Spleen (tissue), 11 donors: Measurements from ENCODE around the gene SOX6. TPM values are rescaled to one million over a fixed set of nuclear protein-coding genes. Genes with fewer than 3 reads are reported as not detected.

Experiments
- DNase-seq: peaks from one replicate; pipeline ENCODE4 v3.0.0-alpha.2; 2020
- H3K27ac ChIP-seq, 8 donors: fragments of 200-600 bp; sonication (generic) in 7 of 8; 1 replicate in 4 of 8; 2 replicates in 4 of 8; pipeline versions ENCODE4 v1.5.0 to v1.8.0; 2016 to 2021; ENCODE audit warnings: inconsistent platforms in 4 of 8, mild to moderate bottlenecking in 4 of 8, moderate library complexity in 1 of 8
- H3K27me3 ChIP-seq, 7 donors: fragments of 200-600 bp; sonication (generic) in 6 of 7; replicated peaks in 1 of 7; 1 replicate in 4 of 7; 2 replicates in 3 of 7; pipeline versions ENCODE4 v1.5.0 to v1.8.0; 2016 to 2021; ENCODE audit warnings: inconsistent platforms in 3 of 7, mild to moderate bottlenecking in 1 of 7
- H3K36me3 ChIP-seq, 6 donors: fragments of 200-600 bp; sonication (generic) in 5 of 6; 1 replicate in 4 of 6; 2 replicates in 2 of 6; pipeline versions ENCODE4 v1.5.0 to v1.8.0; 2016 to 2021; ENCODE audit warnings: inconsistent platforms in 2 of 6
- H3K4me1 ChIP-seq, 6 donors: fragments of 200-600 bp; sonication (generic) in 5 of 6; 1 replicate in 3 of 6; 2 replicates in 3 of 6; pipeline versions ENCODE4 v1.5.0 to v1.8.0; 2016 to 2021; ENCODE audit warnings: inconsistent platforms in 3 of 6
- H3K4me3 ChIP-seq, 8 donors: fragments of 200-600 bp; sonication (generic) in 7 of 8; 1 replicate in 4 of 8; 2 replicates in 4 of 8; pipeline versions ENCODE4 v1.5.0 to v1.8.0; 2016 to 2021; ENCODE audit warnings: inconsistent platforms in 4 of 8, mild to moderate bottlenecking in 4 of 8, moderate library complexity in 2 of 8
- H3K9me3 ChIP-seq, 8 donors: fragments of 200-600 bp; sonication (generic) in 7 of 8; 1 replicate in 4 of 8; 2 replicates in 4 of 8; pipeline versions ENCODE4 v1.5.0 to v1.8.0; 2016 to 2021; ENCODE audit warnings: inconsistent platforms in 4 of 8
- CTCF ChIP-seq, 11 experiments: fragments of 200-600 bp in 7 of 11; fragments of 450-650 bp in 4 of 11; sonication (generic) in 4 of 11; IDR thresholded peaks in 8 of 11; conservative IDR thresholded peaks in 3 of 11; 1 replicate in 7 of 11; 2 replicates in 4 of 11; pipeline versions ENCODE4 v1.4.0 to v1.8.0; 2016 to 2021; ENCODE audit warnings: antibody characterized with exemption in 11 of 11, inconsistent platforms in 4 of 11, mild to moderate bottlenecking in 1 of 11
- POLR2A ChIP-seq, 3 donors: fragments of 450-650 bp; IDR thresholded peaks; one replicate each; pipeline ENCODE4 v1.5.1; 2017; ENCODE audit warnings: antibody characterized with exemption in 3 of 3, mild to moderate bottlenecking in 1 of 3
- POLR2AphosphoS5 ChIP-seq, 3 donors: sonication (generic); formaldehyde crosslinking; IDR thresholded peaks; one replicate each; pipeline ENCODE4 v1.5.1; 2017; ENCODE audit warnings: antibody characterized with exemption in 3 of 3
- WGBS, 5 donors: extraction: QIAGEN DNeasy Blood & Tissue Kit in 3 of 5; methylation state at CpG; one replicate each; pipeline versions ENCODE4 v1.1.5 to v1.1.7; 2013 to 2018; 5-methylcytosine and 5-hydroxymethylcytosine counted together
- intact Hi-C: fragments of 100-400 bp; cut with DNase I; formaldehyde crosslinking; loops from one replicate; pipeline ENCODE4 v1.15.0; 2023; ENCODE audit warnings: low total_unique reads
- polyA plus RNA-seq, 3 donors: library from polyadenylated mRNA; stranded (reverse); fragments of 200-250 nt; gene quantifications; one replicate each; pipeline ENCODE4 v1.2.1, GENCODE V29; 2013
- total RNA-seq, 7 donors: library from RNA; depleted of rRNA in 3 of 7; stranded (reverse); fragments of >200 nt in 3 of 7; fragmentation: NEBNext Ultra II Directional in 4 of 7; extraction: Animal tissue kit (Norgen Biotek cat#: 25700) in 4 of 7; gene quantifications; one replicate each; pipeline versions ENCODE4 v1.1.0 to v1.2.1, GENCODE V29; 2016 to 2021
- donor health status: healthy with polysubstance abuse.
- donor health status: DM: no; HTN: no; CAD: no; lungs with moderate emphysema.
- donor health status: DM: no; HTN: no; CAD: no.
- donor health status: Bipolar disorder and iron deficiency.
- donor health status: healthy.
- donor health status: DM: no; HTN: no; CAD: no.
- donor health status: DM: yes; HTN: yes; CAD: no.

SOX6 gene
- total and polyA plus RNA-seq, 10 donors = 0.11 to 12.4 (median 3.7) TPM

GRCh38 chr11:15972838-15973237 is 383.5 kb downstream of the SOX6 start:
- TF ChIP-seq POLR2A (IDR thresholded peaks at IDR 0.05) = no peak
- no peak for TF ChIP-seq CTCF (IDR thresholded peaks at IDR 0.05 in 8 of 11, conservative IDR thresholded peaks at IDR 0.05 in 3 of 11)
- no peak for TF ChIP-seq POLR2AphosphoS5 (IDR thresholded peaks at IDR 0.05)
- Histone ChIP-seq H3K4me1 (peaks cover 0 to 17% (median 7%) of the 10 kb centered on the region in 6 donors), H3K36me3 (no peaks in the 10 kb centered on the region), H3K4me3 (no peak overlapping the region), H3K27me3 (no peaks in the 10 kb centered on the region), H3K27ac (no peak overlapping the region), H3K9me3 (no peaks in the 10 kb centered on the region)
- 87 to 94% (median 88%) methylated on average over 5 of the region's 5 CpGs for WGBS, 5 donors
- no peak for DNase-seq
- intact Hi-C loops = no loop called here

GRCh38 chr11:15971215-15971546 is 385.2 kb downstream of the SOX6 start:
- no peak overlapping the region for H3K27ac ChIP-seq
- no peaks in the 10 kb centered on the region for H3K36me3 ChIP-seq
- 71 to 90% (median 82%) methylated on average over 2 of the region's 2 CpGs for WGBS, 5 donors
- H3K9me3 ChIP-seq = no peaks in the 10 kb centered on the region
- DNase-seq = peak; percentile 57
- H3K27me3 ChIP-seq = no peaks in the 10 kb centered on the region
- intact Hi-C loops = no loop called here
- TF ChIP-seq POLR2A (IDR thresholded peaks at IDR 0.05) (no peak), CTCF (IDR thresholded peaks at IDR 0.05 in 8 of 11, conservative IDR thresholded peaks at IDR 0.05 in 3 of 11) (no peak), POLR2AphosphoS5 (IDR thresholded peaks at IDR 0.05) (no peak)
- peaks cover 0 to 21% (median 7%) of the 10 kb centered on the region in 6 donors for H3K4me1 ChIP-seq
- H3K4me3 ChIP-seq = no peak overlapping the region

GRCh38 chr11:15970506-15971214 is 385.7 kb downstream of the SOX6 start:
- no peak overlapping the region for H3K4me3 ChIP-seq
- H3K27ac ChIP-seq = peak overlapping the region in 1 of 8 donors; percentile 59
- H3K27me3 ChIP-seq = no peaks in the 10 kb centered on the region
- 78 to 96% (median 91%) methylated on average over 3 of the region's 3 CpGs for WGBS, 5 donors
- no peaks in the 10 kb centered on the region for H3K9me3 ChIP-seq
- TF ChIP-seq CTCF (IDR thresholded peaks at IDR 0.05 in 8 of 11, conservative IDR thresholded peaks at IDR 0.05 in 3 of 11) (no peak), POLR2AphosphoS5 (IDR thresholded peaks at IDR 0.05) (no peak), POLR2A (IDR thresholded peaks at IDR 0.05) (no peak)
- peaks cover 0 to 21% (median 7%) of the 10 kb centered on the region in 6 donors for H3K4me1 ChIP-seq
- no peaks in the 10 kb centered on the region for H3K36me3 ChIP-seq
- intact Hi-C loops = no loop called here
- no peak for DNase-seq

- H3K4me3 ChIP-seq = no peak overlapping the region
- H3K27me3 ChIP-seq = no peaks in the 10 kb centered on the region
- whole genome bisulfite sequencing, 5 donors = 58 to 90% (median 78%) methylated on average over 6 of the region's 6 CpGs
- H3K27ac ChIP-seq = peak overlapping the region in 5 of 8 donors; percentile 53 to 85 (median 61)
- no peak for DNase-seq
- H3K36me3 ChIP-seq = no peaks in the 10 kb centered on the region
- H3K9me3 ChIP-seq = no peaks in the 10 kb centered on the region
- peaks cover 0 to 21% (median 7%) of the 10 kb centered on the region in 6 donors for H3K4me1 ChIP-seq
- no peak for TF ChIP-seq POLR2AphosphoS5 (IDR thresholded peaks at IDR 0.05)
- no peak for TF ChIP-seq CTCF (IDR thresholded peaks at IDR 0.05 in 8 of 11, conservative IDR thresholded peaks at IDR 0.05 in 3 of 11)
- no peak for TF ChIP-seq POLR2A (IDR thresholded peaks at IDR 0.05)
- intact Hi-C loops = no loop called here
Measured at GRCh38 chr11:15969701-15970329, 386.5 kb downstream of the SOX6 start.
